Natural killer cell treated with Interleukin-12 subunit alpha and Interleukin-12 subunit beta and Interleukin-15 and Interleukin-18, amount 100 ng/mL, for 72 hours (primary cell): Measurements from ENCODE around the gene CHFR. TPM values are rescaled to one million over a fixed set of nuclear protein-coding genes. Genes with fewer than 3 reads are reported as not detected.
"Not testable (repeated sequence)": the region's sequence is repeated elsewhere in the genome, so short reads cannot be mapped to it uniquely, and the experiment has no call there.

ENCODE experiments used
- ATAC-seq, 2 donors: fragments of 150-1000 bp; cut with Tn5 transposase in 1 of 2; sonication (Bioruptor Pico), chemical (Tn5 transposase) in 1 of 2; 2 replicates each; pipeline ENCODE4 v1.10.0; 2021
- DNase-seq: peaks from one replicate; pipeline ENCODE4 v3.0.0; 2022; ENCODE audit warnings: low spot score
- H3K27ac Mint-ChIP-seq, 2 donors: 1 replicate in 1 of 2; 2 replicates in 1 of 2; pipeline ENCODE4 v1.8.0; 2022; ENCODE audit warnings: mixed read lengths in 2 of 2, mild to moderate bottlenecking in 1 of 2, moderate library complexity in 1 of 2
- H3K27me3 Mint-ChIP-seq, 2 donors: 1 replicate in 1 of 2; 2 replicates in 1 of 2; pipeline ENCODE4 v1.8.0; 2022; ENCODE audit warnings: mixed read lengths in 2 of 2
- H3K36me3 Mint-ChIP-seq: one replicate; pipeline ENCODE4 v1.8.0; 2022; ENCODE audit warnings: mixed read lengths
- H3K4me1 Mint-ChIP-seq, 2 donors: 1 replicate in 1 of 2; 2 replicates in 1 of 2; pipeline ENCODE4 v1.8.0; 2022; ENCODE audit warnings: low read depth in 2 of 2, mixed read lengths in 2 of 2, mild to moderate bottlenecking in 1 of 2
- H3K4me3 Mint-ChIP-seq: one replicate; pipeline ENCODE4 v1.8.0; 2022; ENCODE audit warnings: mixed read lengths
- H3K9me3 Mint-ChIP-seq: 2 replicates; pipeline ENCODE4 v1.8.0; 2022; ENCODE audit warnings: mixed read lengths
- total RNA-seq, 2 donors: library from RNA; stranded (reverse); gene quantifications; one replicate each; pipeline ENCODE4 v1.2.3, GENCODE V29; 2022

Gene CHFR, protein sequence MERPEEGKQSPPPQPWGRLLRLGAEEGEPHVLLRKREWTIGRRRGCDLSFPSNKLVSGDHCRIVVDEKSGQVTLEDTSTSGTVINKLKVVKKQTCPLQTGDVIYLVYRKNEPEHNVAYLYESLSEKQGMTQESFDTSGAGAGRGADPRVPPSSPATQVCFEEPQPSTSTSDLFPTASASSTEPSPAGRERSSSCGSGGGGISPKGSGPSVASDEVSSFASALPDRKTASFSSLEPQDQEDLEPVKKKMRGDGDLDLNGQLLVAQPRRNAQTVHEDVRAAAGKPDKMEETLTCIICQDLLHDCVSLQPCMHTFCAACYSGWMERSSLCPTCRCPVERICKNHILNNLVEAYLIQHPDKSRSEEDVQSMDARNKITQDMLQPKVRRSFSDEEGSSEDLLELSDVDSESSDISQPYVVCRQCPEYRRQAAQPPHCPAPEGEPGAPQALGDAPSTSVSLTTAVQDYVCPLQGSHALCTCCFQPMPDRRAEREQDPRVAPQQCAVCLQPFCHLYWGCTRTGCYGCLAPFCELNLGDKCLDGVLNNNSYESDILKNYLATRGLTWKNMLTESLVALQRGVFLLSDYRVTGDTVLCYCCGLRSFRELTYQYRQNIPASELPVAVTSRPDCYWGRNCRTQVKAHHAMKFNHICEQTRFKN
- total RNA-seq, result 100 to 1,000 TPM; 121 to 155 TPM

DNA sequence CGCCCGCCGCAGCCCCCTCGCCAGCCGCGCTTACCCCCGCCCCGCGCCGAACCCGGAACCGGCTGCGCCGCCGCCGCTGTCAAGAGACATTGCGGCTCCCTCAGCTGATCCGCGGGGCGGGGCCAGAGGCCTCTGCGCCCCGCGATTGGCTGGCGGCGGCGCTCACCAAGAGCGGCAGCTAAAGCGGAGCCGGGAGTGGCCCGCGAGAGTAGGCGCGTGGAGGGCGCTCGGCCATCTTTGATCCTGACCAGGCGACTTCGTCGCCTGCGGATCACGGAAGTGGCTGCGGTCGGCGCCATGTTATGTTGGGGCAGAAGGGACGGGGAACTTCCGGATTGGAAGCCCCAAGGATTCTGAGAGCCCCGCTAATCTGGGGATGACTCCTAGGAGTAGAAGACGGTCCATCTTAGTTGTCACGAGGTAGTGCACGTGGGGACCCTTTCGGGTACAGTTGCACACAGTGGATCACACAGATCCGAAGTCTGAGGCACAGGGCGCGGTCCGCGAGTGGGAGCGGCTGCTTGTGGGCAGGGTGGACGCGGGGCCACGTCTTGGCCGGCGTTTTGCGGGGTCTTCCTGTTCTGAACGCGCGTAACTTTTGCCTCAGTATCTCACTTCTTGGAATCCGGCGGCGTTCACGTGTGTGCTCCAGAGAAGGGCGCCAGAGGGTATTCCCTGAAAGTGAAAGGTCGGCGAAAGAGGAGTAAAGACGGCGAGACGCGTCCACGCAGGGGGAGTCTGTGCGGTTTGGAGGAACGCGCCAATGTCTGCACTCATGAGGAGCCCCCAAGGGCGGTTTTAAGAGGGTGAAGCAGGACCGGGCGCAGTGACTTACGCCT lies at the start of gene CHFR:
Gene CHFR (minus strand): TSS at position 93 of the 839 bp plus-strand sequence. CDS start 277 bp downstream, outside the sequence.
- H3K27me3 Mint-ChIP-seq, result peaks cover 12 to 14% of the 10 kb centered on the region in 2 donors
- peaks cover 14 to 24% of the 10 kb centered on the region in 2 donors for H3K4me1 Mint-ChIP-seq
- peak; percentile 98 for DNase-seq
- H3K9me3 Mint-ChIP-seq, result no peaks in the 10 kb centered on the region
- H3K4me3 Mint-ChIP-seq, result peak within 1 kb of the TSS; percentile 100
- H3K27ac Mint-ChIP-seq, result peak within 1 kb of the TSS; percentile 100
- peak; percentile 100 for ATAC-seq
- H3K36me3 Mint-ChIP-seq, result peaks cover 30% of the 10 kb centered on the region

DNA sequence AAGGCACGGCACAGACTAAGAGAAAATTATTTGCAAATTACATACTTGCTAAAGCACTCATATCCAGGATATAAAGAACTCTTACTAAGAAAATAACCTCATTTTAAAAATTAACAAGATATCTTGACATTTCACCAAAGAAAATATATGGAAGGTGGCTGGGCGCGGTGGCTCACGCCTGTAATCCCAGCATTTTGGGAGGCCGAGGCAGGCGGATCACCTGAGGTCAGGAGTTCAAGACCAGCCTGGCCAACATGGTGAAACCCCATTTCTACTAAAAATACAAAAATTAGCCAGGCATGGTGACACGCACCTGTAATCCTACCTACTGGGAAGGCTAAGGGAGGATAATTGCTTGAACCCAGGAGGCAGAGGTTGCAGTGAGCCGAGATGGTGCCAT lies 49.5 kb upstream of the CHFR start:
- peaks cover 16% of the 10 kb centered on the region for H3K9me3 Mint-ChIP-seq
- H3K36me3 Mint-ChIP-seq, result peaks cover 39% of the 10 kb centered on the region
- H3K4me3 Mint-ChIP-seq, H3K4me1 Mint-ChIP-seq, ATAC-seq, H3K27me3 Mint-ChIP-seq, H3K27ac Mint-ChIP-seq, DNase-seq: not testable (repeated sequence)

DNA sequence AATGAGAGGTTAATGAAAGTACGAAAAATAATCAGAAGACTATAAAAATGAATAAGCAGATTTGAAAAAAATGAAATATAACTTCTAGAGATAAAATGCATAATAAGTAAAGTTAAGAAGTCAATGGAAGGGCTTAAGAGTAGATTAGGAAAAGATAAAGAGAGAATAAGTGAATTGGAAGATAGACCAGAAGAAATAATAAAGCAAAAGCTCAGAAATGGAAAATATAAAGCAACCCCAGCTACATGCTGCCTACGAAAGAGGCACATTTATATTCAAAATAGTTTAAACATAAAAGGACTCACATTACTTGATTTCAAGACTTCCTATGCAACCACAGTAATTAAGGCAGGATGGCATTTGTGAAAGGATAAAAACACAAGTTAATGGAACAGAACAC lies 48.8 kb upstream of the CHFR start:
- Mint-ChIP-seq H3K27me3 (no peaks in the 10 kb centered on the region), H3K27ac (no peak overlapping the region), H3K36me3 (peaks cover 37% of the 10 kb centered on the region), H3K4me3 (no peak overlapping the region), H3K9me3 (peaks cover 18% of the 10 kb centered on the region), H3K4me1 (no peaks in the 10 kb centered on the region)
- ATAC-seq (no peak), DNase-seq (no peak)

DNA sequence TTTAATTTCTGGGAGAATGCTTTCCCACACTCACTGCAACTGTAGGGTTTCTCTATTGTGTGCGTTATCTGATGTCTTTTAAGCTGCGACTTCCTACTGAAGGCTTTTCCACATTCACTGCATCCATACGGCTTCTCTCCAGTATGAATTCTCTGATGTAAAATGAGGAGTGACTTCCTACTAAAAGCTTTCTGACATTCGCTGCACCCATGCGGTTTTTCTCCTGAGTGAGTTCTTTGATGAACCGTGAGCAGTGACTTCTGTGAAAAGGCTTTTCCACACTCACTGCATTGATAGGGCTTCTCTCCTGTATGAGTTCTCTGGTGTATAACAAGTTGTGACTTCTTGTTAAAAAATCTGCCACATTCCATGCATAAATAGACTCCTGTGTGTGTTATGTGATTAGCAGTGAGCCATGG lies 39.0 kb upstream of the CHFR start:
- peaks cover 36% of the 10 kb centered on the region for H3K9me3 Mint-ChIP-seq
- H3K4me1 Mint-ChIP-seq, result no peaks in the 10 kb centered on the region
- ATAC-seq, result no peak
- DNase-seq, result no peak
- no peak overlapping the region for H3K4me3 Mint-ChIP-seq
- H3K27me3 Mint-ChIP-seq, result no peaks in the 10 kb centered on the region
- peaks cover 80% of the 10 kb centered on the region for H3K36me3 Mint-ChIP-seq
- H3K27ac Mint-ChIP-seq, result no peak overlapping the region

DNA sequence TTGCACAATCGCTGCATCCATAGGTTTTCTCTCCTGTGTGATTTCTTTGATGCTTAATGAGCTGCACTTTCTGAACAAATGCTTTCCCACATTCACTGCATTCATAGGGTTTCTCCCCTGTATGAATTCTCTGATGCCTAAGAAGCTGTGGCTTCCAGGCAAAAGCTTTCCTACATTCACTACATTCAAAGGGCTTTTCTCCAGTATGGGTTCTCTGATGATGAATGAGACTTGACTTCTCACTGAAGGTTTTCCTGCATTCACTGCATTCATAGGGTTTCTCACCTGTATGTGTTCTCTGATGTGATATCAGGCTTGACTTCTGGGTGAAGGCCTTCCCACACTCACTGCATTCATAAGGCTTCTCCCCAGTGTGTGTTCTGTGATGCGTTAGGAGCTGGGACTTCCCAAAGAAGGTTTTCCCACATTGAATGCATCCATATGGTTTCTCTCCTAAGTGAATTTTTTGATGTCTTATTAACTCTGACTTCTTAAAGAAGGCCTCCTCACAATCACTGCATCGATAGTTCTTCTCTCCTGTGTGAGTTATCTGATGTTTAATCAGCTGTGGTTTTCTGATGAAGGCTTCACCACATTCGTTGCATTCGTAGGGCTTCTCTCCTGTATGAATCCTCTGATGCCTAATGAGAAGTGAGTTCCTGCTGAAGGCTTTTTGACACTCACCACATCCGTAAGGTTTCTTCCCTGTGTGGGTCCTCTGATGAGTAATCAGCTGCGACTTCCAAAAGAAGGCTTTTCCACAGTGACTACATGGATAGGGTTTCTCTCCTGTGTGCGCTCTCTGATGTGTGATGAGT lies 38.4 kb upstream of the CHFR start:
- Mint-ChIP-seq H3K9me3 (peaks cover 35% of the 10 kb centered on the region), H3K27me3 (no peaks in the 10 kb centered on the region), H3K27ac (no peak overlapping the region), H3K4me1 (no peaks in the 10 kb centered on the region), H3K36me3 (peaks cover 78% of the 10 kb centered on the region), H3K4me3 (no peak overlapping the region)
- DNase-seq (no peak), ATAC-seq (no peak)

DNA sequence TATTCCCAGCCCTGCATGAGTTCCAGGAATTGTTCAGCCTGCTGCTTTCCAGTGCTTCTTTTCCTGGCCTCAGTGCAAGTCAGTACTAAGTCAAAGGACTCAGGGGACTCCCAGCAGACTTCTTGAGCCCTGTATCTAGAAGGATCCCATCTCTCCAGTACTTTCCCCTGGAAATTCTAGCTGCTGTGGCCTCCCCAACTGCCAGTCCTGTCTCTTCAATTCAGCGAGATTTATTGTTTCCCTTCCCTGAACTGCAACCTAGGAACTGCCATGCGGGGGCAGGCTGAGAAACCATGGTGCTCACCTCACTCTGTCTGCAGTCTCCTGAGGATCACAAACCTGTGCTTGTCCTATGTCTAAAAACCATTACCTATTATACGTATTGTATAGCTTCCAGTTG lies 37.0 kb upstream of the CHFR start:
- H3K27me3 Mint-ChIP-seq, result no peaks in the 10 kb centered on the region
- H3K4me1 Mint-ChIP-seq, result no peaks in the 10 kb centered on the region
- no peak overlapping the region for H3K27ac Mint-ChIP-seq
- H3K4me3 Mint-ChIP-seq, result no peak overlapping the region
- ATAC-seq (no peak), DNase-seq (no peak)
- peaks cover 67% of the 10 kb centered on the region for H3K36me3 Mint-ChIP-seq
- H3K9me3 Mint-ChIP-seq, result peaks cover 32% of the 10 kb centered on the region

DNA sequence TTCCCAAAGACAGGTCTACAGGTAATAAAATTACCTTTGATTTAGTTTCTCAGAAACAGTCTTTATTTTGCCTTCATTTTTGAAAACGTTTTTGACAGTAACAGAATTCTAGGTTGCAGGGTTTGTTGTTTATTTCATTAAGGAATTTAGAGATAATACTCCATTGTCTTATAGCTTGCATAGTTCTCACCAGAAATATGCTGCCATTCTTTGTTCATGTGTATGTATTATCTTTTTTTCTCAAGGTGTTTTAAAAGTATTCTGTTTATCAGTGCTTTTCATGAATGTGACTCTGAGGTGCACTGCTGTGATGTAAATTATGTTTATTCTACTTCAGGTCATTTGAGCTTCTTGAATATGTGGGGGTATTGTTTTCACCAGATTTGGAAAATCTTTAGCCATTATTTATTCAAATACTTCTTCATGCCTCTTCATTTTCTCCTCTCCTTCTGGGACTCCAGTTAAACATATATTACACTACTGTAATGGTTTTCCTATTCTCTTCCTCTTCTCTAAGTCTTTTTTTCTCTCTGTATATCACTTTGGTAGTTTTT lies 36.0 kb upstream of the CHFR start:
- Mint-ChIP-seq H3K4me3 (no peak overlapping the region), H3K36me3 (peaks cover 60% of the 10 kb centered on the region), H3K4me1 (no peaks in the 10 kb centered on the region), H3K9me3 (peaks cover 30% of the 10 kb centered on the region), H3K27me3 (no peaks in the 10 kb centered on the region), H3K27ac (no peak overlapping the region)
- ATAC-seq (no peak), DNase-seq (no peak)

DNA sequence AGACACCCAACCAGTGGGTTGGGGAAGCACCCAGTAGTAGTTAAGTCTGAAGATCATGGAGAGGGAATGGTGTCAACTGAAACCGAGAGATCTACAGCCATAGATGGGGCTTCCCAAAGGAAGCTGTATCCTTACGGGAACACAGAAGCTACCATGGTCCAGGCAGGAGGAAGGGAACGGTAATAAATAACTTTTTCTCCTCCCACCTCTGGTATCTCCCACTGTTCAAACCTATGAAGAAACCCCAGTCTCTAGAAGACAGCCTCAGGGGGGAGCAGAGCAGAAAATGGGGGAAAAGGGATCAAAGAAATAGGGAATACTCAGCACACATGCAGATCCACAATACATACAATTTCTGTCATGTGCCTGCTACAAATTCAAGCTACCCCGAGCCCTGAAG lies 35.3 kb upstream of the CHFR start:
- ATAC-seq, result no peak

DNA sequence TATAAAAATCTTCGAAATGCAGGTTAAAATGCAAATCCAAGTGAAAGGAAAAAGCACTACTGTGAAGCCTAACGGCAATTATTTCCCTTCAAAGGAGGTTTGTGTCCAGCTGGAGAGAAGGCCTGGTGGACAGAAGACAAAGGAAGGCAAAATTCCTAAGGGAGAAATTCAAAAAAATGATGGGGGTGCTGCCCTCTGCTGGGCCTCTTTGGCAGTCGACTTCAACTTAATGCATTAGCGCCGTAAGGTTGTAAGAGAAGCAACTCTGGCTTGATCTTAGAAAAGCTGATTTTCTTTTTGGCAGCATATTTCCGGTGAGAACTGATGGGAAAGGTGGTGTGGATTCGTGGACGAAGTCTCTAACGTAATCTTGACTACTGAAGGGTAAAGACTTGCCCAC lies 34.3 kb upstream of the CHFR start:
- H3K4me1 Mint-ChIP-seq, result no peaks in the 10 kb centered on the region
- ATAC-seq (no peak), DNase-seq (no peak)
- peaks cover 62% of the 10 kb centered on the region for H3K36me3 Mint-ChIP-seq
- H3K27me3 Mint-ChIP-seq, result no peaks in the 10 kb centered on the region
- H3K27ac Mint-ChIP-seq, result no peak overlapping the region
- no peak overlapping the region for H3K4me3 Mint-ChIP-seq
- peaks cover 35% of the 10 kb centered on the region for H3K9me3 Mint-ChIP-seq

More for the DNA sequence above, 35.3 kb upstream of the CHFR start:
- Mint-ChIP-seq H3K4me1 (no peaks in the 10 kb centered on the region), H3K9me3 (peaks cover 36% of the 10 kb centered on the region), H3K27ac (no peak overlapping the region), H3K27me3 (no peaks in the 10 kb centered on the region), H3K36me3 (peaks cover 66% of the 10 kb centered on the region), H3K4me3 (no peak overlapping the region)
- no peak for DNase-seq

DNA sequence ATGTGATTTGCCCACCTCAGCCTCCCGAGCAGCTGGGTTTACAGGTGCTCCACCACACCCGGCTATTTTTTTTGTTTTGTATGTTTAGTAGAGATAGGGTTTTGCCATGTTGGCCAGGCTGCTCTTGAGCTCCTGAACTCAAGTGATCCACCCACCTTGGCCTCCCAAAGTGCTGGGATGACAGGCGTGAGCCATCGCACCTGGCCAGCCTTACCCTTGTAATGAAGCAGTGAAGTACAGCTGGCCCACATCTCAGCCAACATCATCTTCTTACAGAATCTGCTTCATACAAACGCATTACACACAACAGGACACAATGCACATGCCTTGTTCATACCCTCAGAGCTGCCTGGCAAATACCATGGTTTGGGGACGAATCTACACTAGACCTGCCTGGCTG lies 31.3 kb upstream of the CHFR start:
- DNase-seq (no peak), ATAC-seq (no peak)
- peaks cover 19% of the 10 kb centered on the region for H3K9me3 Mint-ChIP-seq
- no peak overlapping the region for H3K27ac Mint-ChIP-seq
- no peak overlapping the region for H3K4me3 Mint-ChIP-seq
- peaks cover 48% of the 10 kb centered on the region for H3K36me3 Mint-ChIP-seq
- no peaks in the 10 kb centered on the region for H3K27me3 Mint-ChIP-seq
- H3K4me1 Mint-ChIP-seq, result no peaks in the 10 kb centered on the region

DNA sequence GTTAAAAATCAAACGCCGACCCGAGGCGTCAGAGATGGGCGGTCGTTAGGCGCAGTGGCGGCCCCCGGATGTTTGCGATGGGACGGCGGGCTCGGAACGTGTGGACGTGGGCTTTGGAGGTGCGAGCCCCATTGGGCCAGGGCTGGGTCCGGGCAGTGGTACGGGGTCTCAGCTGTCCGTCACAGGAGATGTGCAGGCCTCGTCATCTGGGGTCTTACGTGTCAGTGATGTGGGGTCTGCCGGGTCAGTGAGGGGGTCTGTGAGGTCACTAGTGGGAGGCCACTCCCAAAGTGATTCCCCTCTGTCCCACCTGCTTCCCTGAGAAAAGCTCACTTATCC lies 21.6 kb upstream of the CHFR start:
- Mint-ChIP-seq H3K4me3 (peak overlapping the region; percentile 83), H3K36me3 (peaks cover 26% of the 10 kb centered on the region), H3K9me3 (peaks cover 10% of the 10 kb centered on the region), H3K4me1 (no peaks in the 10 kb centered on the region), H3K27ac (peak overlapping the region; percentile 71 to 78), H3K27me3 (peaks cover 0 to 3% of the 10 kb centered on the region in 2 donors)
- ATAC-seq (no peak), DNase-seq (no peak)

DNA sequence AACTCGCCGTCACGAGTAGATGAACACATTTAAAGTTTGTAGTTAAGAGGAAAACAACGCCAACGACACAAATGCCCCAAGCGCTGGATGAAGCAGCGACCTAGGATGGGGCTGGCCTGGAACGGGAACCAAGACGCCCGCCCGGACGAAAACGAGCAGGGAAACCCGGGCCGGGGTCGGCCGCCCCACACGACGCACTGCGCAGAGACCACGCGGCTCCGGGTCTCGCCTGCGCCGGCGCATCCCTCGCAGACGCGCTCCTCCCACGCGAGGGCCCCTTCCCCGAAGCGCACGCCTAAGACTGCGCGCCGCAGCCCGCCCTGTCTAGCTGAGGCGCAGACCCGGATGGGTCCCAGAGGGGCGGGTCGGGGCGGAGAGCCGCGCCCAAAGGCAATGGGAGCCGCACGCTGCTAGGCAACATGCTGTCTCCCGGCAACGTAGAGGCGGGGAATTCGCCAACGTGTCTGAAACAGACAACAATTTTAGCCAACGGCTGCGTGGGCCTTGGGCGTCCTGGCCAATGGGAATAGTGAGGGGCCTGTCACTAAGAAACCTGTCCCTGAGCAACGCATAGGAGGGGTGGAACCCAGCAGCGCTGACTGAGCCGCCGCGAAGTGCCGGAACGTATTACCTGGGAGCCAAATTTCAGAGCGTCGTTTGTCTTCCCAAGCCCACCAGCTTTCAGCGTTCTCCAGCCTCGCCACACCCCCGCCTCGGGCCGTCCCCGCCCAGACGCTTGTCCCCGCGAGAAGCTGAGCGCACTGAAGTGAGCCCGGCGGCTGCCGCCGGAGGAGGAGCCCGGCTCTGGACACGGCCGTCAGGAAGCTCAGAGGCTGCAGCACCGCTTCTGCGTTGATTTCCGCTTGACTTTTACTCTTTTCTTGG lies 21.0 kb upstream of the CHFR start:
- Mint-ChIP-seq H3K9me3 (peaks cover 7% of the 10 kb centered on the region), H3K4me3 (peak overlapping the region; percentile 83), H3K36me3 (peaks cover 21% of the 10 kb centered on the region), H3K27me3 (peaks cover 0 to 4% of the 10 kb centered on the region in 2 donors), H3K4me1 (no peaks in the 10 kb centered on the region), H3K27ac (peak overlapping the region; percentile 71 to 78)
- DNase-seq (peak; percentile 97), ATAC-seq (peak; percentile 95 to 97)
